HepG2 (cell line): Measurements from ENCODE around the gene GDAP2.

Source experiments
- BCL3 ChIP-seq: sonication (generic); formaldehyde crosslinking; IDR thresholded peaks from 2 replicates; pipeline ENCODE4 v1.5.1; 2020; ENCODE audit warnings: mild to moderate bottlenecking, missing genetic modification reagents, moderate library complexity
- CTCF ChIP-seq: sonication (generic); formaldehyde crosslinking; IDR thresholded peaks from 2 replicates; pipeline ENCODE4 v1.5.0; 2020; ENCODE audit warnings: mild to moderate bottlenecking, missing genetic modification reagents, moderate library complexity
- E2F1 ChIP-seq: sonication (generic); formaldehyde crosslinking; IDR thresholded peaks from 2 replicates; pipeline ENCODE4 v1.5.0; 2020; ENCODE audit warnings: missing genetic modification reagents
- ESRRA ChIP-seq: sonication (generic); formaldehyde crosslinking; IDR thresholded peaks from 2 replicates; pipeline ENCODE4 v1.5.1; 2020; ENCODE audit warnings: mild to moderate bottlenecking, low read depth, missing genetic modification reagents
- FOXJ3 ChIP-seq: sonication (generic); formaldehyde crosslinking; IDR thresholded peaks from 2 replicates; pipeline ENCODE4 v1.4.0; 2020; ENCODE audit warnings: missing genetic modification reagents, mild to moderate bottlenecking, borderline replicate concordance
- MAX ChIP-seq: IDR thresholded peaks from 2 replicates; pipeline ENCODE4 v1.6.1; 2012; ENCODE audit warnings: inconsistent platforms
- SETDB1 ChIP-seq: sonication (generic); formaldehyde crosslinking; IDR thresholded peaks from 2 replicates; pipeline ENCODE4 v1.5.1; 2020; ENCODE audit warnings: missing genetic modification reagents, mild to moderate bottlenecking, borderline replicate concordance
- THRA ChIP-seq: sonication (generic); formaldehyde crosslinking; IDR thresholded peaks from 2 replicates; pipeline ENCODE4 v1.4.0; 2020; ENCODE audit warnings: missing genetic modification reagents, borderline replicate concordance
- ZNF572 ChIP-seq: sonication (generic); formaldehyde crosslinking; IDR thresholded peaks from 2 replicates; pipeline ENCODE4 v1.5.1; 2020; ENCODE audit warnings: mild to moderate bottlenecking, missing genetic modification reagents

GRCh38 chr1:117842408-117843170, 86.8 kb downstream of the GDAP2 start:
- no peak for TF ChIP-seq ESRRA
- TF ChIP-seq CTCF (CRISPR knock-in tag) = peak; percentile 51
- no peak for TF ChIP-seq FOXJ3
- TF ChIP-seq SETDB1 (CRISPR knock-in tag) = no peak
- TF ChIP-seq ZNF572 (CRISPR knock-in tag) = no peak
- no peak for TF ChIP-seq E2F1 (CRISPR knock-in tag)
- TF ChIP-seq BCL3 = no peak
- TF ChIP-seq THRA (CRISPR knock-in tag) = no peak
- TF ChIP-seq MAX = no peak
